ENCODE measurements around the gene PICALM. TPM values are rescaled to one million over a fixed set of nuclear protein-coding genes. Genes with fewer than 3 reads are reported as not detected.

The PICALM gene
- total RNA-seq, 3 donors from 2014 or later (not counting 1 experiment from before 2014, with no cell fraction given) = 262 to 291 (median 285) TPM

- Mint-ChIP-seq H3K27me3 (ENCODE audit: low read depth in 2 of 2) (no peaks in the 10 kb centered on the region), H3K36me3 (peaks cover 13% of the 10 kb centered on the region), H3K9me3 (no peaks in the 10 kb centered on the region), H3K4me3 (no peak overlapping the region), H3K27ac (peak overlapping the region; percentile 35 to 68), H3K4me1 (peaks cover 19 to 21% of the 10 kb centered on the region in 2 donors)
- Histone ChIP-seq H3K4me1 (ENCODE audit: control insufficient read depth, insufficient read depth, low read length) (no peaks in the 10 kb centered on the region), H3K4me3 (ENCODE audit: low read length) (no peak overlapping the region), H3K36me3 (ENCODE audit: control insufficient read depth, insufficient read depth, low read length) (peaks cover 87% of the 10 kb centered on the region), H3K27ac (ENCODE audit: low read length) (no peak overlapping the region), H3K9me3 (ENCODE audit: control insufficient read depth, insufficient read depth, low read length) (no peaks in the 10 kb centered on the region), H3K27me3 (ENCODE audit: control insufficient read depth, insufficient read depth, low read length) (no peaks in the 10 kb centered on the region)
- 83% methylated on average over 1 of the region's 1 CpG for WGBS (ENCODE audit: insufficient coverage)
- intact Hi-C loops (cut with micrococcal nuclease) = no loop called here
- DNase-seq (no peak), ATAC-seq (no peak)
- no peak for TF ChIP-seq CTCF (IDR thresholded peaks at IDR 0.05)
Observed at GRCh38 chr11:85976525-85976924, 92.4 kb downstream of the PICALM start.

GRCh38 chr11:85974122-85974521 is 94.8 kb downstream of the PICALM start:
- ATAC-seq = no peak
- H3K36me3 ChIP-seq (ENCODE audit: control insufficient read depth, insufficient read depth, low read length) = peaks cover 83% of the 10 kb centered on the region
- DNase-seq = no peak
- Mint-ChIP-seq H3K9me3 (no peaks in the 10 kb centered on the region), H3K4me1 (peaks cover 28 to 35% of the 10 kb centered on the region in 2 donors), H3K27me3 (ENCODE audit: low read depth in 2 of 2) (no peaks in the 10 kb centered on the region), H3K27ac (peak overlapping the region in 1 of 2 donors; percentile 73), H3K36me3 (peaks cover 13% of the 10 kb centered on the region), H3K4me3 (no peak overlapping the region)
- H3K27me3 ChIP-seq (ENCODE audit: control insufficient read depth, insufficient read depth, low read length) = no peaks in the 10 kb centered on the region
- no peak overlapping the region for H3K27ac ChIP-seq (ENCODE audit: low read length)
- no peak overlapping the region for H3K4me3 ChIP-seq (ENCODE audit: low read length)
- WGBS (ENCODE audit: insufficient coverage) = 90% methylated on average over 4 of the region's 4 CpGs
- H3K9me3 ChIP-seq (ENCODE audit: control insufficient read depth, insufficient read depth, low read length) = no peaks in the 10 kb centered on the region
- intact Hi-C loops (cut with micrococcal nuclease) = no loop called here
- H3K4me1 ChIP-seq (ENCODE audit: control insufficient read depth, insufficient read depth, low read length) = no peaks in the 10 kb centered on the region
- no peak for TF ChIP-seq CTCF (IDR thresholded peaks at IDR 0.05)

GRCh38 chr11:85970593-85970992 is 98.3 kb downstream of the PICALM start:
- Mint-ChIP-seq H3K27ac (peak overlapping the region; percentile 71 to 72), H3K36me3 (peaks cover 13% of the 10 kb centered on the region), H3K27me3 (ENCODE audit: low read depth in 2 of 2) (no peaks in the 10 kb centered on the region), H3K4me1 (peaks cover 37 to 41% of the 10 kb centered on the region in 2 donors), H3K9me3 (no peaks in the 10 kb centered on the region), H3K4me3 (no peak overlapping the region)
- DNase-seq (no peak), ATAC-seq (no peak)
- Histone ChIP-seq H3K27me3 (ENCODE audit: control insufficient read depth, insufficient read depth, low read length) (no peaks in the 10 kb centered on the region), H3K4me1 (ENCODE audit: control insufficient read depth, insufficient read depth, low read length) (no peaks in the 10 kb centered on the region), H3K4me3 (ENCODE audit: low read length) (no peak overlapping the region), H3K36me3 (ENCODE audit: control insufficient read depth, insufficient read depth, low read length) (peaks cover 71% of the 10 kb centered on the region), H3K27ac (ENCODE audit: low read length) (no peak overlapping the region), H3K9me3 (ENCODE audit: control insufficient read depth, insufficient read depth, low read length) (no peaks in the 10 kb centered on the region)
- intact Hi-C loops (cut with micrococcal nuclease) = no loop called here
- no peak for TF ChIP-seq CTCF (IDR thresholded peaks at IDR 0.05)
- WGBS (ENCODE audit: insufficient coverage) = 100% methylated on average over 4 of the region's 5 CpGs

GRCh38 chr11:85967457-85967856 is 101.4 kb downstream of the PICALM start:
- Mint-ChIP-seq H3K27ac (peak overlapping the region; percentile 71 to 85), H3K36me3 (no peaks in the 10 kb centered on the region)
- 92% methylated on average over 5 of the region's 5 CpGs for WGBS (ENCODE audit: insufficient coverage)

More at GRCh38 chr11:85967457-85967856, 101.4 kb downstream of the PICALM start:
- Histone ChIP-seq H3K4me3 (ENCODE audit: low read length) (no peak overlapping the region), H3K36me3 (ENCODE audit: control insufficient read depth, insufficient read depth, low read length) (peaks cover 70% of the 10 kb centered on the region), H3K9me3 (ENCODE audit: control insufficient read depth, insufficient read depth, low read length) (no peaks in the 10 kb centered on the region), H3K27me3 (ENCODE audit: control insufficient read depth, insufficient read depth, low read length) (no peaks in the 10 kb centered on the region), H3K27ac (ENCODE audit: low read length) (no peak overlapping the region), H3K4me1 (ENCODE audit: control insufficient read depth, insufficient read depth, low read length) (no peaks in the 10 kb centered on the region)
- H3K9me3 Mint-ChIP-seq = no peaks in the 10 kb centered on the region
- ATAC-seq = no peak
- no peaks in the 10 kb centered on the region for H3K27me3 Mint-ChIP-seq (ENCODE audit: low read depth in 2 of 2)
- no peak overlapping the region for H3K4me3 Mint-ChIP-seq
- intact Hi-C loops (cut with micrococcal nuclease) = no loop called here
- no peak for DNase-seq
- H3K4me1 Mint-ChIP-seq = peaks cover 43 to 44% of the 10 kb centered on the region in 2 donors
- TF ChIP-seq CTCF (IDR thresholded peaks at IDR 0.05) = no peak
